PC-9 (cell line): ENCODE measurements around the gene MED7. TPM values are rescaled to one million over a fixed set of nuclear protein-coding genes. Genes with fewer than 3 reads are reported as not detected.

ENCODE experiments used
- BruUV-seq: library from RNA; stranded (reverse); fragments of 400-500 nt; replicated peaks from 2 replicates; lab custom pipeline; 2021; lab: Mats Ljungman, UMichigan
- CTCF ChIA-PET: fragments of 300-600 bp; sonication (Branson Sonifier 250); formaldehyde crosslinking; loops from one replicate; lab custom pipeline; 2022; ENCODE audit warnings: antibody characterized with exemption; lab: Charles Lee
- POLR2A ChIA-PET: fragments of 300-600 bp; sonication (Branson Sonifier 250); formaldehyde crosslinking; loops from one replicate; lab custom pipeline; 2022; ENCODE audit warnings: antibody characterized with exemption; ENCODE audit not compliant: unreplicated experiment; lab: Charles Lee
- DNase-seq, 2 experiments: peaks; one replicate each; pipeline versions ENCODE4 v3.0.0 to v3.0.0-alpha.2; 2015 to 2022; ENCODE audit warnings: mixed read lengths in 1 of 2
- H2AFZ ChIP-seq: fragments of 200-600 bp; sonication (generic); 2 replicates; pipeline ENCODE4 v1.8.1; 2017; ENCODE audit warnings: antibody characterized with exemption
- H3F3A ChIP-seq: fragments of 200-600 bp; sonication (generic); 2 replicates; pipeline ENCODE4 v1.8.1; 2017; ENCODE audit warnings: antibody characterized with exemption, mild to moderate bottlenecking, low read depth; ENCODE audit not compliant: insufficient read depth
- H3K27ac ChIP-seq: fragments of 200-600 bp; sonication (generic); 2 replicates; pipeline ENCODE4 v1.6.1; 2016; ENCODE audit warnings: mixed run types
- H3K27me3 ChIP-seq: fragments of 200-600 bp; sonication (generic); 2 replicates; pipeline ENCODE4 v1.6.1; 2016; ENCODE audit warnings: low read depth, mixed run types; ENCODE audit not compliant: insufficient read depth
- H3K36me3 ChIP-seq: fragments of 200-600 bp; sonication (generic); 2 replicates; pipeline ENCODE4 v1.6.1; 2016; ENCODE audit warnings: low read depth, mixed run types
- H3K4me1 ChIP-seq: fragments of 200-600 bp; sonication (generic); replicated peaks from 2 replicates; pipeline ENCODE4 v1.6.1; 2016; ENCODE audit warnings: mixed run types; ENCODE audit not compliant: insufficient read depth
- H3K4me2 ChIP-seq: fragments of 200-600 bp; sonication (generic); 2 replicates; pipeline ENCODE4 v1.6.1; 2017; ENCODE audit warnings: mixed run types
- H3K4me3 ChIP-seq: fragments of 200-600 bp; sonication (generic); 2 replicates; pipeline ENCODE4 v1.6.1; 2016; ENCODE audit warnings: mixed run types
- H3K79me2 ChIP-seq: fragments of 200-600 bp; sonication (generic); 2 replicates; pipeline ENCODE4 v1.6.1; 2017; ENCODE audit warnings: low read depth, mixed run types
- H3K9me2 ChIP-seq: fragments of 200-600 bp; sonication (generic); 2 replicates; pipeline ENCODE4 v1.8.1; 2017; ENCODE audit warnings: mild to moderate bottlenecking; ENCODE audit not compliant: insufficient read depth
- H3K9me3 ChIP-seq: fragments of 200-600 bp; sonication (generic); 2 replicates; pipeline ENCODE4 v1.8.1; 2016; ENCODE audit warnings: low read depth; ENCODE audit not compliant: insufficient read depth
- H4K20me1 ChIP-seq: fragments of 200-600 bp; sonication (generic); 2 replicates; pipeline ENCODE4 v1.8.1; 2017; ENCODE audit not compliant: insufficient read depth
- EZH2 ChIP-seq: fragments of 200-600 bp; sonication (generic); IDR thresholded peaks from 2 replicates; pipeline ENCODE4 v1.8.0; 2017; ENCODE audit warnings: antibody characterized with exemption, low read depth
- intact Hi-C: fragments of 100-400 bp; cut with micrococcal nuclease; formaldehyde crosslinking; loops from one replicate; pipeline ENCODE4 v1.10.0; 2022; ENCODE audit not compliant: unreplicated experiment
- total RNA-seq: library from RNA; stranded (reverse); gene quantifications from 2 replicates; pipeline ENCODE4 v1.2.3, GENCODE V29; 2021
- TF ChIP-seq, protein P1 (sequence below): fragments of 200-600 bp; sonication (generic); conservative IDR thresholded peaks from 2 replicates; pipeline ENCODE4 v1.6.1; 2017; ENCODE audit warnings: mixed run types, antibody characterized with exemption, mild to moderate bottlenecking, moderate library complexity

Gene MED7
- total RNA-seq, 1 experiment from 2014 or later = 11.8 TPM

DNA sequence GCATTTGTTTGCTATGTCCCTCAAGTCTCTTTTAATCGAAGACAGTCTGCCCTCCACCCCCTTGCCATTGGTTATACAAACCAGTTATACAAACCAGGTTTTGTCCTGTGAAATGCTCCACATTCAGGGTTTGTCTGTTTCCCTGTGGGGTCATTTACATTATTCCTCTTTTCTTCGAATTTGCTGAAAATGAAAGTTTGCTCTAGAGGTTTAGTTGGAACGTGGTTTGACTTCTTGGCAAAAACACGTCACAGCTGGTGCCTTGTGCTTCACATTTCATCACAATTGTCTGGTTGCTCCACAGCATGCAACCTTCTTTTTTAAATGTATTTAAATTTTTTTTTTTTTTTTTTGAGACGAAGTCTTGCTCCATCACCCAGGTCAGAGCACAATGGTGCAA is 29.7 kb downstream of the MED7 start:
- peaks cover 2% of the 10 kb centered on the region; the same call in 1 of the 2 replicates for H3K27me3 ChIP-seq
- intact Hi-C loops = no loop called here
- CTCF ChIA-PET = no interaction called here

DNA sequence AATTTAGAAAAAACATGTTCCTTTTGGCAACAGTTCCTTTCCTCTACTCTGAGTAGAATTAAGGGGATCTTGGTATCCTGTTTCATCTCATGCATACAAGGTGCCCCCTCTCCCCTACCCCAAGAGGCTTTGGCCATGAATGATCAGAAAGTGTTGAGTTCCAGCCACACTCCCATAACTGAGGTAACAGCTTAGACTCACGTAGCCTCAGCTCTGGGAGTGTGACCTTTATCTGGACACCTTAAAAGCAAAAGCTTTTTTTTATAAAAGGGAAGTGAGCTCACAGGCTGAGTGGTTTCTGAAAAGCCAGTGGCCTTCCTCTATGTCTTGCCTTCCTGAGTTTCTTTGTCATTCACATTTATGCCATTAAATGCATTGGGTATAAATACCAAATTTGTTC is 32.9 kb downstream of the MED7 start:
- CTCF ChIA-PET = no interaction called here
- no peak for DNase-seq
- Histone ChIP-seq H3K4me3 (no peak overlapping the region), H3K79me2 (no peaks in the 10 kb centered on the region), H3K27me3 (peaks cover 2% of the 10 kb centered on the region; the same call in 1 of the 2 replicates), H3K27ac (no peak overlapping the region), H3K9me3 (no peaks in the 10 kb centered on the region), H3K9me2 (no peaks in the 10 kb centered on the region), H3K36me3 (no peaks in the 10 kb centered on the region), H3K4me1 (no peaks in the 10 kb centered on the region), H2AFZ (no peak overlapping the region), H4K20me1 (no peaks in the 10 kb centered on the region), H3K4me2 (no peak overlapping the region), H3F3A (no peaks in the 10 kb centered on the region)
- POLR2A ChIA-PET = interaction anchor here (0.7 kb wide), 1 partner anchor 1810 kb away, joined by 3 read pairs; no protein-coding TSS in a partner anchor
- intact Hi-C loops = no loop called here
- no TSS peak for BruUV-seq
- TF ChIP-seq EZH2 = no peak
- TF ChIP-seq, protein P1, sequence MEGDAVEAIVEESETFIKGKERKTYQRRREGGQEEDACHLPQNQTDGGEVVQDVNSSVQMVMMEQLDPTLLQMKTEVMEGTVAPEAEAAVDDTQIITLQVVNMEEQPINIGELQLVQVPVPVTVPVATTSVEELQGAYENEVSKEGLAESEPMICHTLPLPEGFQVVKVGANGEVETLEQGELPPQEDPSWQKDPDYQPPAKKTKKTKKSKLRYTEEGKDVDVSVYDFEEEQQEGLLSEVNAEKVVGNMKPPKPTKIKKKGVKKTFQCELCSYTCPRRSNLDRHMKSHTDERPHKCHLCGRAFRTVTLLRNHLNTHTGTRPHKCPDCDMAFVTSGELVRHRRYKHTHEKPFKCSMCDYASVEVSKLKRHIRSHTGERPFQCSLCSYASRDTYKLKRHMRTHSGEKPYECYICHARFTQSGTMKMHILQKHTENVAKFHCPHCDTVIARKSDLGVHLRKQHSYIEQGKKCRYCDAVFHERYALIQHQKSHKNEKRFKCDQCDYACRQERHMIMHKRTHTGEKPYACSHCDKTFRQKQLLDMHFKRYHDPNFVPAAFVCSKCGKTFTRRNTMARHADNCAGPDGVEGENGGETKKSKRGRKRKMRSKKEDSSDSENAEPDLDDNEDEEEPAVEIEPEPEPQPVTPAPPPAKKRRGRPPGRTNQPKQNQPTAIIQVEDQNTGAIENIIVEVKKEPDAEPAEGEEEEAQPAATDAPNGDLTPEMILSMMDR = no peak

More for the DNA sequence above, 29.7 kb downstream of the MED7 start:
- Histone ChIP-seq H3K9me3 (no peaks in the 10 kb centered on the region), H3K4me3 (no peak overlapping the region), H2AFZ (no peak overlapping the region), H3K27ac (no peak overlapping the region), H4K20me1 (no peaks in the 10 kb centered on the region), H3K4me2 (no peak overlapping the region), H3K4me1 (no peaks in the 10 kb centered on the region), H3K36me3 (no peaks in the 10 kb centered on the region), H3F3A (no peaks in the 10 kb centered on the region), H3K79me2 (no peaks in the 10 kb centered on the region), H3K9me2 (no peaks in the 10 kb centered on the region)
- TF ChIP-seq, protein P1 = no peak
- TF ChIP-seq EZH2 = no peak
- no TSS peak for BruUV-seq
- POLR2A ChIA-PET = no interaction called here
- DNase-seq = no peak

DNA sequence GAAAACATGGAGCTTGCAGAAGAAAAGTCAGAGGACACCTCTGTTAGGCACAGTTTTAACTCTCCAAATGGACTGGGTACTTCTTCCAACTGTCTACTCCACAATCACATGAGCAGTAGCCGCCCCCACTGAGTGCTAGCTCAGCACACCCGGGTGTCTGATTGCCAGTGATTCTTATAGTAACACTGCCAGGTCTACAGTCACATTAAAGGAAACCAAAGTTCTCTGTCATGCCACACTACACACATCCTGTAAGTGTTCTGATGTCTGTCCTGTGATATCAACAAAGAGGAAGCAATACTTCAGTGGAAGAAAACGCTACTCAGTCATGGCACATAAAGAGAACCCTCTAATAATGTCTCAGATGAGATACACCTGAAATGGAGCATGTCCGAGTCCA is 33.7 kb downstream of the MED7 start, which contains the start of gene HAVCR2:
HAVCR2 (minus strand) TSS at position 69 of the 400 bp plus-strand sequence; CDS start at position 8, 61 bp downstream.
- ChIA-PET CTCF (no interaction called here), POLR2A (no interaction called here)
- Histone ChIP-seq H3K36me3 (no peaks in the 10 kb centered on the region), H3K27ac (no peak within 1 kb of the TSS), H2AFZ (no peak within 1 kb of the TSS), H4K20me1 (no peaks in the 10 kb centered on the region), H3K4me1 (no peaks in the 10 kb centered on the region), H3K4me3 (no peak within 1 kb of the TSS), H3K79me2 (no peaks in the 10 kb centered on the region), H3K9me2 (no peaks in the 10 kb centered on the region), H3F3A (no peaks in the 10 kb centered on the region), H3K4me2 (no peak within 1 kb of the TSS), H3K27me3 (peaks cover 2% of the 10 kb centered on the region; the same call in 1 of the 2 replicates), H3K9me3 (no peaks in the 10 kb centered on the region)
- no peak for DNase-seq
- TF ChIP-seq EZH2 = no peak
- TF ChIP-seq, protein P1 = no peak
- no TSS peak for BruUV-seq
- intact Hi-C loops = no loop called here
